Fibroblast of peridontal ligament (primary cell): Measurements from ENCODE around the gene FTO.
A peak's percentile ranks its signal among the peaks of the same experiment; 100 is the strongest.

Source experiments
- DNase-seq: peaks from one replicate; pipeline ENCODE4 v3.0.0-alpha.2; 2010; ENCODE audit errors: extremely low read depth

The FTO gene

GRCh38 chr16:53895851-53896250 is 191.9 kb downstream of the FTO start:
- no peak for DNase-seq

- no peak for DNase-seq
Observed at GRCh38 chr16:53896722-53897121, 192.8 kb downstream of the FTO start.

- no peak for DNase-seq
Observed at GRCh38 chr16:53898993-53899392, 195.0 kb downstream of the FTO start.

GRCh38 chr16:53899431-53899830 is 195.5 kb downstream of the FTO start:
- no peak for DNase-seq

- DNase-seq: no peak
Observed at GRCh38 chr16:53900667-53901066, 196.7 kb downstream of the FTO start.

GRCh38 chr16:53901408-53901807 is 197.5 kb downstream of the FTO start:
- DNase-seq: no peak

- DNase-seq: no peak
Observed at GRCh38 chr16:53904533-53904932, 200.6 kb downstream of the FTO start.

GRCh38 chr16:53905028-53905427 is 201.1 kb downstream of the FTO start:
- no peak for DNase-seq

- DNase-seq: peak; percentile 70
Observed at GRCh38 chr16:53908731-53909130, 204.8 kb downstream of the FTO start.

GRCh38 chr16:53910990-53911389 is 207.0 kb downstream of the FTO start:
- DNase-seq: no peak

- peak; percentile 74 for DNase-seq
Observed at GRCh38 chr16:53911513-53911912, 207.6 kb downstream of the FTO start.

- DNase-seq: no peak
Observed at GRCh38 chr16:53912155-53912554, 208.2 kb downstream of the FTO start.

GRCh38 chr16:53913099-53913870 is 209.3 kb downstream of the FTO start:
- DNase-seq: peak; percentile 97

- no peak for DNase-seq
Observed at GRCh38 chr16:53913920-53914319, 210.0 kb downstream of the FTO start.

GRCh38 chr16:53914736-53915135 is 210.8 kb downstream of the FTO start:
- DNase-seq: no peak

GRCh38 chr16:53915452-53916160 is 211.7 kb downstream of the FTO start:
- peak; percentile 33 for DNase-seq

- no peak for DNase-seq
Observed at GRCh38 chr16:53920988-53921387, 217.0 kb downstream of the FTO start.

- DNase-seq: peak; percentile 28
Observed at GRCh38 chr16:53922067-53922806, 218.3 kb downstream of the FTO start.

- DNase-seq: peak; percentile 35
Observed at GRCh38 chr16:53922807-53923571, 219.0 kb downstream of the FTO start.

- no peak for DNase-seq
Observed at GRCh38 chr16:53924331-53925106, 220.6 kb downstream of the FTO start.

GRCh38 chr16:53925107-53925410 is 221.1 kb downstream of the FTO start:
- DNase-seq: no peak
